Measurements from ENCODE around the gene DLG2.
"Not testable (repeated sequence)": the region's sequence is repeated elsewhere in the genome, so short reads cannot be mapped to it uniquely, and the experiment has no call there.

Gene DLG2

DNA sequence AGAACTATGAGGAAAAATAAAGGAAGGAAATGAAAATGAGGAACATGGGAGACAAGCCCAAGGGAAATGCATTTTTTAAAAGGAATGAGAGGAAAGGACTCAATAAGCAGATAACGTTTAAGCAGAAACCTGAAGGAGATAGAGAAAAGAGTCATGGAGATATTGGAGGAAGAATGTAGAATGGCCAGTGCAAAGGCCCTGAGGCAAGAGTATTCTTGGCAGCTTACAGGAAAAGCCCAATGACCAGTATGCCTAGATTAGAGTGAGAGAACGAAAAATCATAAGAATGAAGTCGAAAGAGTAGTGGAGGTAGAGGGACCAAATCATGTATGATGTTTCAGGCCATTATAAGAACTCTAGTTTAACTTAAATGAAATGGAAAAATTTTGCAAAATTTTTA lies 220.3 kb downstream of the DLG2 start:
- TF ChIP-seq, protein P1, sequence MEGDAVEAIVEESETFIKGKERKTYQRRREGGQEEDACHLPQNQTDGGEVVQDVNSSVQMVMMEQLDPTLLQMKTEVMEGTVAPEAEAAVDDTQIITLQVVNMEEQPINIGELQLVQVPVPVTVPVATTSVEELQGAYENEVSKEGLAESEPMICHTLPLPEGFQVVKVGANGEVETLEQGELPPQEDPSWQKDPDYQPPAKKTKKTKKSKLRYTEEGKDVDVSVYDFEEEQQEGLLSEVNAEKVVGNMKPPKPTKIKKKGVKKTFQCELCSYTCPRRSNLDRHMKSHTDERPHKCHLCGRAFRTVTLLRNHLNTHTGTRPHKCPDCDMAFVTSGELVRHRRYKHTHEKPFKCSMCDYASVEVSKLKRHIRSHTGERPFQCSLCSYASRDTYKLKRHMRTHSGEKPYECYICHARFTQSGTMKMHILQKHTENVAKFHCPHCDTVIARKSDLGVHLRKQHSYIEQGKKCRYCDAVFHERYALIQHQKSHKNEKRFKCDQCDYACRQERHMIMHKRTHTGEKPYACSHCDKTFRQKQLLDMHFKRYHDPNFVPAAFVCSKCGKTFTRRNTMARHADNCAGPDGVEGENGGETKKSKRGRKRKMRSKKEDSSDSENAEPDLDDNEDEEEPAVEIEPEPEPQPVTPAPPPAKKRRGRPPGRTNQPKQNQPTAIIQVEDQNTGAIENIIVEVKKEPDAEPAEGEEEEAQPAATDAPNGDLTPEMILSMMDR (IDR thresholded peaks at IDR 0.05; ENCODE audit: low read depth, low read length): no peak
- no peak overlapping the region for H3K4me3 ChIP-seq (ENCODE audit: low read depth, low read length)

DNA sequence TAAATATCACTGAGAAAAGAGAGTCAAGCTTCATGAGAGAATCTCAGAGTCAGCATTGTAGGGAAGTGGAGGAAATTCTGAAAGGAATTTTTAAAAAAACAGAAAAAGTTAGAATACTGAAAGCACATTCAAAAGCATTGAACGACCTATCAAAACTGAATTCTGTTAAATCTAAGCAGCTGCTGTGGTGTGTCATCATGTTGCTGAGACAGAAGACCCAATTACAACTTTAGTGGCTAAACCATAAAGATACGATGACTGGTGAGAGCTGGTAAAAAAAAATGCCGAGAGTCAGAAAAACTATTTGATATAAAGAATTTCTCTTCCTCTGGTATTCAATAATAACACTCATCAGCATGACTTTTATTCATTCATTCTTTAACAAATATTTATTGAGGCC lies 220.8 kb downstream of the DLG2 start:
- TF ChIP-seq, protein P1 (IDR thresholded peaks at IDR 0.05; ENCODE audit: low read depth, low read length): no peak
- H3K4me3 ChIP-seq (ENCODE audit: low read depth, low read length): no peak overlapping the region

DNA sequence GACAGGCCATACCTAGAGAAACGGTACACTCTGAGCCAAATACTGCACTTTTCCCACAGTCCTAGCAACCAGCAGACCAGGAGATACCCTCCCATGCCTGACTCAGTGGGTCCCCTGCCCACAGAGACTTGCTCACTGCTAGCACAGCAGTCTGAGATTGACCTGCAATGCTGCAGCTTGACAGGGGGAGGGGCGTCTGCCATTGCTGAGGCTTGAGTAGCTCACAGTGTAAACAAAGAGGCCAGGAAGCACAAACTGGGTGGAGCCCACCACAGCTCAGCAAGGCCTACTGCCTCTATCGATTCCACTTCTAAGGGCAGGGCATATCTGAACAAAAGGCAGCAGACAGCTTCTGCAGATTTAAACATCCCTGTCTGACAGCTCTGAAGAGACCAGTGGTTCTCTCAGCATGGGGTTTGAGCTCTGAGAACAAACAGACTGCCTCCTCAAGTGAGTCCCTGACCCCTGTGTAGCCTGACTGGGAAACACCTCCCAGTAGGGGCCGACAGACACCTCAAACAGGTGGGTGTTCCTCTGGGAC lies 231.6 kb downstream of the DLG2 start:
- H3K4me3 ChIP-seq (ENCODE audit: low read depth, low read length): not testable (repeated sequence)

DNA sequence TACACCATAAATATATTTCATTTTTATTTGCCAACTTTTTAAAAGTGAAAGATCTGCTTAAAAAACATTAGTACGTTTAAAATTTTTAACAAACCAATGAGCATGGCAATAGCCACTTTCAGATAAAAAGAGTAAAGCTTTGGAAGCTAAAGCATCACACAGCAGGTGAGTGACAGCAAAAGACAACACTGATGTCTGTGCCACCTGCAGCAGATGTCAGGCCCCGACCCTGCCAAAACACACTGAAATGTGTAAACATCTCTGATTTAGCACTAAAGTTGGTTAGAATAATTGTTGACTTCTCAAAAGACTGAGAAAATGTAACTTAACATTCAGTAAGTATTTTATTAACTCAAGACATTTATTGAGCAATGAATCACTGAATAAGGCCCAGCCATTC lies 232.9 kb downstream of the DLG2 start:
- no peak overlapping the region for H3K4me3 ChIP-seq (ENCODE audit: low read depth, low read length)
- TF ChIP-seq, protein P1 (IDR thresholded peaks at IDR 0.05; ENCODE audit: low read depth, low read length): no peak

DNA sequence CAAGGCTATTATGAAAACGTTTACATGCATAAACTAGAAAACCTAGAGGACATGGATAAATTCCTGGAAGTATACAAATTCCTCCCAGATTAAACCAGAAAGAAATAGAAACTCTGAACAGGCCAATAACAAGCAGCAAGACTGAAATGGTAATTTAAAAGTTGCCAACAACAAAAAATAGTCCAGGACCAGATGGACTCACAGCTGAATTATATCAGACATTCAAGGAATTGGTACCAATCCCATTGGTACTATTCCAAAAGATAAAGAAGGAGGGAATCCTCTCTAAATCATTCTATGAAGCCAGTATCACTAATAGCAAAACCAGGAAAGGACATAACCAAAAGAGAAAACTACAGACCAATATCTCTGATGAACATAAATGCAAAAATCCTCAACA lies 236.0 kb downstream of the DLG2 start:
- TF ChIP-seq, protein P1 (IDR thresholded peaks at IDR 0.05; ENCODE audit: low read depth, low read length): no peak
- H3K4me3 ChIP-seq (ENCODE audit: low read depth, low read length): no peak overlapping the region

DNA sequence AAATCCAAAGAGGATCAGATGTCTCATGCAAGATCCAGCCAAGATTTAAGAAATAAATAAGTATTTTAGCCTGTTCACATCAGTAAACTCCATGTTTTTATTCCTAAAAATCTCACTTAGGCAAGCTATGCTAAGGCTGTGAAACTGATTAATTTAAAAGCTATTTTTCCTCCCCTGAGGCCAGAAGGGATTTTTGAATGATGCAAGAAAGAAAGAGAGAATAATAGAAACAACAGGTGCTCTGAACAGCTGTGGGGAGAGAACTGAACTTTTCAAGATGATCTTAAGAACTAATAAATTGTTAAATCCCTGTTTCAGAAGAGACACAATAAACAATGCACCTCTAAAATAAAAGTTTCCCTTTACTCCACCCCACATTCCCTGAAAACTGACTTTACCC lies 241.6 kb downstream of the DLG2 start:
- H3K4me3 ChIP-seq (ENCODE audit: low read depth, low read length): no peak overlapping the region
- TF ChIP-seq, protein P1 (IDR thresholded peaks at IDR 0.05; ENCODE audit: low read depth, low read length): no peak

DNA sequence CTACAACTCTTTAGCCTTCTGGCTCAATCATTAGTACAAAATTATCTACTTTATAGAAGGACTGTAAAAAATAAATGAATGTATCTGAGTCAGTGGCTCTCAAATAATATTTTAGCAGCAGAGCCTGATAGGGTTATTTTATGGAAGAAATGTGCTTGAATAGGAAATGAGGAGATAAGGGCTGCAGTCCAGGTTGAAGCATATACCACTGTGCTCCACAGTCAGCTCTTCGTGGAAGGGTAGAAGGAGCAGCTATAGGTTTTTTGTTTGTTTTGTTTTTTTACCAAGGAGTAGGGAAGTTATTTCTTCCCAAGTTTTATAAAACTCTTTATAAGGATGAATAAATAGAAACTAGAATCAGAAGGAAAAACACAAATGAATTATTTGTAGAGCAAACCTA lies 242.0 kb downstream of the DLG2 start:
- no peak overlapping the region for H3K4me3 ChIP-seq (ENCODE audit: low read depth, low read length)
- TF ChIP-seq, protein P1 (IDR thresholded peaks at IDR 0.05; ENCODE audit: low read depth, low read length): no peak

DNA sequence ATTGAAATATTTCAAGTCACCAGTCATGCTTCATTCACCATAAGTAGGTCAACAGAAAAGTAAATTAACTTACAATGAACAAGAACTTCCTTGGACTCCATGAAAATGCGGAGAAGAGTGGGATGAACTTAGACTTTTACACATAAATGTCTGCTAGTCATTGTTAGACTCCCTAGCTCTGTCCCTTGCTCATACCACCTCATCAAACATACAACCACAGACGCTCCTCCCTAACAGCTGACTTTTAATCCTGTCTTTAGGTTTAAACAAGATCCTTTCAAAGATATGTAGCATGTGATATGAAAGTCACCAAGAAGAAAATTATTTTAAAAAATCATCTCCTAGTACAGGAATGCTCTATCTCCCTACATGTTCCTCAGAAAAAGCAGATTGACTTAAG lies 248.1 kb downstream of the DLG2 start:
- TF ChIP-seq, protein P1 (IDR thresholded peaks at IDR 0.05; ENCODE audit: low read depth, low read length): no peak
- H3K4me3 ChIP-seq (ENCODE audit: low read depth, low read length): no peak overlapping the region

Data from WI38 (cell line).